GM18861 (cell line): Measurements from ENCODE around the gene RAB39B.

ENCODE experiments used
- ATAC-seq: cut with Tn5 transposase; IDR thresholded peaks from one replicate; pipeline ENCODE4 v1.9.1; 2021; ENCODE audit not compliant: unreplicated experiment

Gene RAB39B

GRCh38 chrX:155216179-155216939 is 47.9 kb downstream of the RAB39B start, which contains the start of gene VBP1:
Gene VBP1, plus strand, starts transcription at chrX:155216460. Its CDS starts 23 bp downstream, at chrX:155216483.
- peak; percentile 91 for ATAC-seq

GRCh38 chrX:155215443-155216178 is 48.7 kb downstream of the RAB39B start:
- peak; percentile 6 for ATAC-seq

- ATAC-seq: no peak
Observed at GRCh38 chrX:155213731-155214130, 50.6 kb downstream of the RAB39B start.

GRCh38 chrX:155211208-155211607 is 53.1 kb downstream of the RAB39B start:
- ATAC-seq: no peak
